SW480 (cell line): ENCODE results near the gene FOXO3.
A peak's percentile ranks its signal among the peaks of the same experiment; 100 is the strongest.
"Not testable (repeated sequence)": the region's sequence is repeated elsewhere in the genome, so short reads cannot be mapped to it uniquely, and the experiment has no call there.

Experiments used
- DNase-seq: peaks from one replicate; pipeline ENCODE4 v3.0.0-alpha.2; 2016; ENCODE audit warnings: low spot score

The FOXO3 gene

DNA sequence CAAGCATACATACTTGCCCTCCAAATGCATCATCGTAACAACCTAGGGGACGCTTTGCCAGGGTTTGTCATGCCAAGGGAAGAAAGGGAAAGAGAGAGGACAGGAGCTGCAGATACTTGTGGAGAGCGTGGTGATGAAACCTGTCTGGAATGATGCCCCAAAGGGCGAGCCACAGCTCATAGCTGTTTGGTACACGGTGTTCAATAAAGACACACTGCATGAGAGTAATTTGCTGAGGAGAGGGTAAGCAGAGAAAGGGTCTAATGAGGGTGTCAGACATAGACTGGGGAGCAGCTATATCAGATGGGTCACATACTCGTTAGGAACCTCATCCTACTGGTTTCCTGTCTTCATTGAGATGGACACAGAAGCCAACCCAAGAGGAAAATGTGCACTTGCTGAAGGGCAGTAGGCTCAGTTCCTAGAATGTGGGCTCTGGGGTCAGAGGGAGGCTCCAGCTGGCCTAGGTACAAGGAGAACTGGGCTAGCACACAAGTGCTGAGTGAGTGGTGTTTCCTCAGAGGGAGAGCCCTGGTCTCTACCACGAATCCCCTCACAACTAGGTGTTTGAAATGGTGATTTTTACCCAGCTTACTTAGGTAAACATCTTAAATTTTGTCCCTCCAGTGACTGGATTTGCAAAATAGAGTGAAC, 5.2 kb upstream of the FOXO3 start:
- DNase-seq = no peak

DNA sequence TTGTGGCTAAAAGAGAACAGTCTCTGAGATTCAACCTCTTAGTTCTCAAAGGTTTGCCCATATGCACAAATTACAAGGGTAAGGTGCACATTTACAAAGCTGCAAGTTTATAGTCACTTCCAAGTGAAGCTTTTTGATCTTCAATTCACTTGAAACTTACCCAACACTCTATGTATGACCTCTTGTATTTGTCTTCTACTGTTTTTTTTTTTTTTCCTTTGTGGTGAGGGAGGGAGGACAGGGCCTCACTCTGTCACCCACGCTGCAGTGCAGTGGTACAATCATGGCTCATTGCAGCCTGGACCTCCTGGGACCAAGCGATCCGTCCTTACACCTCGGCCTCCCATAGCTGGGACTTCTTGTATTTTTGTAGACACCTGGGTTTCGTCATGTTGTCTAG, 4.5 kb upstream of the FOXO3 start:
- DNase-seq = no peak

DNA sequence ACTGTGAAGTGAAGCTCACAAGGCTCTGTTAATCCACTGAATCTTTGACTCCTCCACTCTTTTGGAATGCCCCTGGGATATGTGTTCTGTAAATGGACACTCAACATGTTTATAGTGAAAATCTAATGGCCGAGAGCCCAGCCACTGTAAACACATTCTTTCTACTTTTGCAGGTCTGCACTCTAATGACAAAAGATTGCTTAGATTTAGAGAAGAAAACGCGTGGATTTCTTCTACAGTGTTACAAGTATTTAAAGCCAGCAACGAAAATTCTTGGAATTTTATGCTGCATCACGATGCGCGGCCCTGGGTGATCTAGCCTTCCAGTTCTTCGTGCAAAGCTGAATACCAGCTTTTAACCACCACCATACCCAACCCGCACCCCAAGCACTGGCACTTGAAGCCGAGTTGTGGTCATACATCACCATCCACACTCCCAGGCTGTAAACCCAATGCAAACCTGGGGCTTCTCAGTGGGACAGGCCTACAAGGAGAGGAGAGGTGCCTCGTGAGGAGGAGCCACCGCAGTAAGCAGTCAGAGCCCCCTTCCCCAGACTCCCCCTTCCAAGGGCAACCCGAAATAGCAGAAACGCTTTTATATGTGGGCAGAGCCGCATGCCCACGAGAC, 3.7 kb upstream of the FOXO3 start:
- DNase-seq = peak; percentile 4

DNA sequence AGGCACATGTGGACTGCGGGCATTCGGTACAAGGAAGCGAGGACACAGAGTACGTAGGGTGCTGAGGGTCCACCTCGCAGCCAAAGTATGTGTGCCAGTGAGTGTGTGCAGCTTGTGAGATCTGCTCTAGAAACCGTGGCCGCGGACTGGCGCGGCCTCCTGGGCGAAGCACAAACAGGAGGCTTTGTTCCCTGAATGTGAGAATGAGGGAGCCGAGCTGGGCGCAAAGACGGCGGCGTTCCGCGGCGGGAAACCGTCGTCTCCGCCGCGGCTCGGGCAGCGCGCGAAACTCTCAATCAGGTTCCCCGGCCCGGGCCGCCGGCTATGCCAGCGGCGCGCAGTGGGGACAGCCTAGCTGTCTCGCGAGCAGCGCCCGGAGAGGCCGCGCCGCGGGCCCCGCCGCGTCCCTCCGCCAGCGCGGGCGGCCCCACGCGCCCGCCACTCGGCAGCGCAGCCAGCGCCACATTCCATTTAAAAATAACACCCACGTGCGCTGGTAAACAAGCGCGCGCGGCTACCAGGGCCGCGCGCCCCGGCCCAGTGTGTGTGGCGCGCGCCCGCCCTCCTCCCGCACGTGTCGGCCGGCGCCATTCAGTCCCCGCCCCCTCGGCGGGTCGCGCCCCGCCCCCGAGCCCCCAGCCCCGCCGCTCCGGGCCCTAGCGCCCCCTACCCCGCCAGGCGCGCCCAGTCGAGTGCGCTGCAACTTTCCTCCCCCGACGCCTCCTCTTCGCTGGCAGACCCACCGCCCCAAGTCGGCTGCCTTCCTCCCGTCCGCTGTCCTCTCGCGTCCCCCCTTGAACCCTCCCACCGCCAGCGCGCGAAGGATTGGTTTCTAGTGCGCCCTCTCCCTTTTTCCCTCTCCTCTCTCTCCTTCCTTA, 3.0 kb upstream of the FOXO3 start:
- DNase-seq = peak; percentile 66

DNA sequence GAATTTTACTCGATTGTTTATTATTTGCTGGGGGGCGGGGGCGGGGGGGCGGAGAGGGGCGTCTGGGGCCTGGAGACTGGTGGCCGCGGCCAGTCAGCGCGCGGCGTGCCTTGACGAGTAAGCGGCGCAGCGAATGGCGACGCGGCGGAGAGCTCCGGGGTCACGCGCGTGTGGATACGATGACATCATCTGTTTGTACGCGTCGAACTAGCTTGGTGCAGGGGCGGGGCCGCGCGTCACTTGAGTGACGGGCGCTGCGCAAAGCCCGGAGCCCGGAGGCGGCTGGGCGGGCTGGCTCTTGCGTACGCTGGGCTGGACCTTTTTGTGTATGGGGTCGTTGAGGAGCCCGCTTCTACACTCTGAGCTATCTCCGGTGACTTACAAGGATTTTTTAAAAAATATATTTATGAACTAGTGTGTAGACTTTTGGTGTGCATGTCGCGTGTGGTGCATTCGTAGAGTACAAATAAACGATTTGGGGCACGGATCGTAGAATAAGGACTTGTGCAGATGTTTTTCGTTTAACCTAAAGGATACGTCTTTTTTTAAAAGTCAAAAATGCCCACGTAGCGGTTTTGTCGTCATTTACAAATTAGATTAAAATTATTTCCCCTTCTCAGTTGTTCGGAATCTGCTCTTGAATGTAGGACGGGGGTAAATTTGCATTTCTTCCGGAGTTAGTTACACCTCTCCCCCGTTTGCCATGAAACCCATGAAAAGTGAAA, 2.2 kb upstream of the FOXO3 start:
- peak; percentile 96 for DNase-seq

DNA sequence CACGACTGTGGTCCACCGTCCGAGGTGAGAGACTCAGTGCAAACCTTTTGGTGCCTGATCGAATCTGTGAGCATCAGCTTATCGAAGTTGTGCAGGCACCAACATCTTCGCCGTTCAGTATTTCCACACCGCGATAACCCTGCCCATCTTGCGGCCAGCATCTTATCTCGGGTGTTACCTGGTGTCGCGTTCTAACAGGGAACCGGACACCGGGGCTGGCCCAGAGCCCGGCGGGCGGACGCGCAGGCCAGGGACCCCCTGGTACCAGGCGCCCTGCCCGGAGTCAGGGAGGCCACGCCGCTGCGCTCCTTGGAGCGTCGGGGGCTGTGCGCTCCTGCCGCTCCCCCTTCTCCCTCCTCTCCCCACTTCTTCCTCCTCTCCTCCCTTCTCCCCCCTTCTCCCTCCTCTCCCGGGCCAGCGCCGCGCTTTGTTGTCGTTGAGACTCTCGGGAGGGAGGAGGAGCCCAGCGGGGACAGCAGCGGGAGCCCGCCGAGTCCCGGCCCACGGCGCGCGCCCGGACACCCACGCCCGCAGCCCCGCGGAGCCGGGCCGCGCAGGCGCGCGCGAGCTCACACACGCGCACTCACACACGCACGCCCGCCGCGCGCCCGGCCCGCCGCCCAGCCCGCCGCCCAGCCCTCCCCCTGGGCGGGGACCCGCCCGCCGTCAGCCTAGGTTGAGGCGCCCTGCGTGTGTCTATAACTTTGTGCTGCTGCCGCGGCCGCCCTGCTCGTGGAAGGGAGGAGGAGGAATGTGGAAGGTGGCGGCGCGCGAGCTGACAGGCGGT, 1.4 kb upstream of the FOXO3 start:
- peak; percentile 80 for DNase-seq

DNA sequence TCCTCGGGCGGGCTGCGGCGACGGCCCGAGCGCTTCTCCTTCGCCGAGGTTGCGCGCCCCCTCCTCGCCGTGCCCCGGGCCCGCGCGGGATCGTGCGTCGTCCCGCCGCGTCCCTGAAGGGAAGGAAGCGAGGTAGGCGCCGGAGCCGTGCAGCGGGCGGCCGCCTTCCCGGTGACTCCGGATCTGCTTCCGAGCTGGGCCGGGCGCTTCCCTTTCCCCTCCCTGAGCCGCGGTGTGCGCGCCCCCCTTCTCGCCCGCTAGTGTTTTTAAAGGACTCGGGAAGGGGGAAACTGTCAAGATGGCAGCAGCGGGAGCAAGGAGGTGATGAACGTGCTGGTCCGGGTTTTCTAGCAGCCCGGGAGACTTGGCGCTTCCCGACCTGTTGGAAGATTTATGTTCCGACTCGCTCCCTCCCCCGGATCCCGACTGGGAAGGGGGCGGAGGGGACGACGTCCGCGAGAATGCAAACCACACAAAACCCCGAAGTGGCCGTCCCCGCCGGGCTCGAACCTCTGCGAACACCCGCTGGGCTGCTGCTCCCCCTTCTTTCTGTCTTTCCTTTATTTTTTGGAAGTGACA, 744 bp upstream of the FOXO3 start:
- peak; percentile 71 for DNase-seq

DNA sequence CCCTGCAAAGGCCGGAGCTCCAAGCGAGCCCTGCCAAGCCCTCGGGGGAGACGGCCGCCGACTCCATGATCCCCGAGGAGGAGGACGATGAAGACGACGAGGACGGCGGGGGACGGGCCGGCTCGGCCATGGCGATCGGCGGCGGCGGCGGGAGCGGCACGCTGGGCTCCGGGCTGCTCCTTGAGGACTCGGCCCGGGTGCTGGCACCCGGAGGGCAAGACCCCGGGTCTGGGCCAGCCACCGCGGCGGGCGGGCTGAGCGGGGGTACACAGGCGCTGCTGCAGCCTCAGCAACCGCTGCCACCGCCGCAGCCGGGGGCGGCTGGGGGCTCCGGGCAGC, 561 bp downstream of the FOXO3 start:
- not testable (repeated sequence) for DNase-seq

DNA sequence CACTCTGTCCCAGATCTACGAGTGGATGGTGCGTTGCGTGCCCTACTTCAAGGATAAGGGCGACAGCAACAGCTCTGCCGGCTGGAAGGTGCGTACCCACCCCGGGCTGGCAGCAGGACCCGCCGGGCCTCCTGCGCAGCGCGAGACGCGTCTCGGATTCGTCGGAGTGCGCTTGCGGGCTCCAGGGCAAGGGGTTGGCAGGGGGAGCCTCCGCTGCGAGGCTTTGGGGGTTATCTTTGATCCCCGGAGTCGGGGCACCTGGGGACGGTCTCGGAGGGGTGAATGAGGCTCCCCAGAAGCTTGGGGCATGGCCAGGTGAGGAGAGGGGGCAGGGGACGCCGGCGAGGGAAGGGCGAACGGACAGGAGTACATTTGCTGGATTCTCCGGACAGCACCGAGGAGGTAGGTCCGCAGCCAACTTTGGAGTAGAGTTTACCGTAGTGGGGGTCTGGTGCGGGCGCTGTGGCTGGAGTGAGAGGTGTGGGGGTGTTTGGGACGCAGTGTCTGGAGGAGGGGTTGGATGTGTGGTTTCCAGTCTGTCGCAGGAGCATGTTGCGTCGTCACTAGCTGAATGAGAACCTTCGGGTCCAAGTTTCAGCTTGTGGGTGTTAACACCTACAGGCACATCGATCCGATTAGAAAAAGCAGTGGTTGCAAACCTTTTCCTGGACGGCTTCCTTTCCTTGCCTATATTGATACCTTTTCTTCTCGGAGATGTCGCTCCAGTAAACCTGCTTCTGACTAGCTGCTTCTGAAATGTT, 1.2 kb downstream of the FOXO3 start:
- peak; percentile 42 for DNase-seq

DNA sequence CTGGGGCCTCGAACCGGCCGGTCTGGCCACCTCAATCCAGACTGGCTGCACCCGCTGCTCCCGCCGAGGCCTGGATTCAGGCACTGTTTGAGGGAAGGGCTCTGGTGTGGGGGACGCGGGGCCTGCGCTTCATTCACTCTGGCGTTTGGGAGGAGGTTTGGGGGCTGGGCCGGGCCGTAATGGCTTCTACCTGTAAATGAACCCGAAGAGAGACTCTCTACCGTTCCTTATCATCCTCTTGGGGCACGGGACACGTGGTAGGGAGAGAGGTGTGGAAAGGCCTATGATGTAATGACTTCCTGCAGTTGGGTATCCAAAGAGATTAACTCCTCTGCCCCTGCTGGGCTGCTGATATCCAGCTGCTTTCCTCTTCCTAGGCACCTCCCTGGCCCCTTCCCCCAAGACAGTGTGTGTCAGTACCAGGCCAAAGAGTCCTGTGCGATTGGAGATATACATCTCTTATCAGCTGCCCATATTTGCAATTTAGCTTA, 1.8 kb downstream of the FOXO3 start:
- DNase-seq = peak; percentile 91

DNA sequence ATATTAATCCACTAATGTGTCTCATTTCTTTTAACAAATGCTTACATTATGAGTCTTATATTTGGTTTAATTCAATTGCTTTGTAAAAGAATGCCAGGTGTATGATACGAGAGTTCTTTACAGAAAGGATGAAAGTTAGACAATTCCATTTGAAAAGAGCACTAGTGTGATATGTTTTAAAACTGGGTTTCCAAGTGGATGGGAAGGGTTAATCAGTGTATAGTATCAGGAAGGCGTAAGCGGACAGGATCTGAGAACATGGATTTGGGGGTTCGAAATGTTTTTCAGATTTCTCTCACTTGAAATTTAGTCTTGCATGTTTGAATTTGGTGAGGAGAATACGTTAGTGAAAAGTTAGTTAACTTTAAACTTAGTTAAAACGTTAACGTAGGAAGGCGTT, 2.6 kb downstream of the FOXO3 start:
- DNase-seq = no peak

DNA sequence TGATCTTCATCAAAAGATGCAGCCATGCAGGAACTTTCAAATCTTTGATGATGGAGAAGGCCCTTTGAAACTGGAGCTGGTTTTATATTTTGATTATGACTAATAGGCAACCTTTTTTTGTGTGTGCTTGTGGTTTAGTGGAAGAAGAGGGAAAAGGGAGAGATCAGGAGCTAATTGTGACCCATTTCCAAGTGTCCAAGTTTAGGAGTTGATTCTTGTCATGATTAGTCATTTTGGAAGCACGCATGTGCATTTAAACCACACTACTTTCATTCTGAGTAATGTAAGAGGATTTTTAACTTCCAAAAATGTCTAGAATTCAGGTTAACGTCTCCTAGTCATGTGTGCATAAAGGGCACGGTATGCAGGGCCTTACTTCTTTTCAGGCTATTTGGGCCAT, 3.5 kb downstream of the FOXO3 start:
- DNase-seq = peak; percentile 86

DNA sequence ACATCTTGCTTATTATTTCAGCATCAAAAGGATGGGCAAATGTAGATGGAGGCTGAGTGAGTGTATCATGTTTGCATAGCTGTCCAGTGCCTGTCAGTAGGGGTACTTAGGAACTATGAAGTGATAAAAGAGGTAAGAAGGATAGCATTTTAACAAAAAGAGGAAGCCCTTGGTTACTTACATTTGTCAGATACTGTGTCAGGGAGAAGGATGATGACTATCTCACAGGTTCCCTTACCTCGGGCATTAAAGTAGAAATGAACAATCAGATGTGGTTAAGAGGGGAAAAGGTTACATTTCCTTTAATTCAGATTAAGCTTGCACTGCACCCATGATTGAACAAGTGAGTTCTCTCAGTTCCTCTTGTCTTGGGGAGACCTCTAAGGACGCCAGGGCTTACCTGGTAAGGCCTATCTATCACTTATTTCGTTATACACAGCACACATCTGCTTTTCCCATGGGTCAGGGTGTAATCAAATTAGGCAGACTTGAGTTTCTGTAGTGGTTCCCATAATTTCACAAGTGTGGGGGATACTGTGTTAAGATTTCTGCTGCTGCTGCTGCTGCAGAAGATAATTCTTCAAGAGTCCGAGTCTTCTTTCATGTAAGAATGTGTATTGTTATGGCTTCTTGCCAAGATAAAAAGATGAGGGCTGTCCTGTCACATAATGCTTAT, 4.5 kb downstream of the FOXO3 start:
- no peak for DNase-seq

DNA sequence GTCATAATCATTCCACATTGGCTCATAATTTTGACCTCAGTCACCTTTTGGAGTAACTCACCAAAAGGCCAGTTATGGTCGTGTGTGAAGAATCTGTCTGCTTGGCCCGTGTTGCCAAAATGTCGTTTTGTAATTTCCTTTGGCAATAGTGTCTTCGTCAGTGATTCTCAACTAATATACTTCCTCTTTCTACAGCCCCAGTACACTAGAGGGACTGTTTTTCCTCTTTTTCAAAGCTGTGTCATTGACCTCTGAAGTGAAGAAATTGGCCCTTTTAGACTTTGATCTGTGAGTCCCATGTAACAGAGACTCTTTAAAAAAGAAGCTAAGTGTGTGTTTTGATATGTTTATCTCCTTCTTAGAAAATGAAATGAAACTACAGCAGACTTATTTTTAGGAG, 5.2 kb downstream of the FOXO3 start:
- no peak for DNase-seq

DNA sequence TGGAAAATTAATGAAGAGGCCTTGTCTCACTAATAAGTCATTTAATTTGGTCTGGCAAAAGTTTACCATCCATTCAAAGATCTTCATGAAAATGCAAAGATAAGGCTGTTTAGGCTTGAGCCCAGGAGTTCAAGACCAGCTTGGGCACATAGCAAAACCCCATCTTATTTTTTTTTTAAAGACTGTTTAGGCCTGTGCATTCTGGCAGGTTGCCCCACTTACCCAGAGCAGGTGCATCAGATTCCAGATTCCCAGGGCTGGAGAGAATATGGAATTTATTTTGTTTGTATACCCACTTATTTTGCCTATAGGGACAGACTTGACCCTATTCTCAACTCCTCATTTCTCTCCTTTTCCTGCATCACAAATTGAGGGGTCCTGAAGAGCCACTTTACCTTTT, 5.7 kb downstream of the FOXO3 start:
- no peak for DNase-seq

DNA sequence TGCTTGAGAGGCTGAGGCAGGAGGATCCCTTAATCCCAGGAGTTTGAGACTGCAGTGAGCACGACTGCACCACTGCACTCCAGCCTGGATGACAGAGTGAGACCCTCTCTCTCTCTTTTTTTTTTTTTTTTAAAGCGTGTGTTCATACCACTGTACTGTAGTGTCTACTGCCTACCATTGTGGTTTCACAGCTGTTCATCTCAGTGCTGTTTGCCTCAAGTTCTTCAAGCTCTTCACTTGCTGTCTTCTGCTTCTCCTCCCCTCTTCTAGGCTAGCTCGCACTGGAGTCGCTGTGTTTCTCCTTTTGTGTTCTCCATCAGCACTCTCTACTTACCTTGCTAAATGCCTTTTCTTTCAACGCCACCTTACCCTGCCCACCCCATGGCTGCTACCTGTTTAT, 7.4 kb downstream of the FOXO3 start:
- no peak for DNase-seq

DNA sequence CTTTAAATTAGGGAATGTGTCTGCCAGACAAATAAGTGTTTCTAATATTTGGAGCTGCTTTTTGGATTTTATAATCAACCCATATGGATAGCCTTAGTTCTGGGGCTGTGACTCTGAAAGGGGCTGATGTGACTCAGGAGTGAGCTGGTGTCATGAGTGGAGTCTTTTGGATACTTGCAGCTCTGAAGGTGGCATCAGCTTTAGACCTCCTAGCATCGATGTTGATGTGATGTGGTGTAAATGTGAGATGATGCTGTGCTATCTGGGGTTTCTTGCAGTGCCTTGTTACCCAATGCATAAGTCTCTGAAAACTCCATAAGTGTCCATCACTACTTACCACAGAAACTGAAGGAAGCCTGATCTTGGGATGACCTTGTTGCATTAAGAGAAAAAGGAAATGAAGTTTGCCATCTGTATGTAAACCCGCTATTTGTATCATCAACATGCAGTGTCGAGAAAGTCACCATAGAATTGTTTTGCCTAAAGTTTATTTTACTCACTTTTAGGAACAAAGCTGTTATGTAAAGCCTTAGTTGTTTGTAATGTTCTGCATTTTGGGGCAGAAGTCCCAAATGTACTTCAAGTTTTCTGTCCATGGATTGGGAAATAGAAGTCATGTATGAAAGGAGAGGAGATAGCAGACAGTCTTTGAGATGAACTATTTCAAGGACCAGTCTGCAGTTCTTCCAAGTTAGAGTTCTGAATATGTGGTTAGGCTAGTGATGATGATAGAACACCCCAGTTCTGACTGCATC, 8.0 kb downstream of the FOXO3 start:
- no peak for DNase-seq

DNA sequence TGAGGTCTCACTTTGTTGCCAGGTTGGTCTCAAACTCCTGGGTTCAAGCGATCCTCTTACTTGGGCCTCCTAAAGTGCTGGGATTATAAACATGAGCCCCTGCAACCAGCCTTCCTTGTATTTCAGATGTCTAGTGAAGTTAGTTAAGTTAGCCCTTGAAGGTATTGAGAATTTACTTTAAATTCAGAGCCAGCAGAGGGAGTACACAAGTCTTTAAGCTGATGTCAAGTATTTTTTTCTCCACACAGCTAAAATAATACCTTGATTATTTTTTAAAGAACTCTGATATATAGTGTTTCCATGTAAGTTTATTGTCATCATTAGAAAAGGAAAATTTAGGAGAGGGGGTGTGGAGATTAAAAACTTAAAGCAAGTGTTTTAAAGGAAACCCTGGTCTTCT, 9.8 kb downstream of the FOXO3 start:
- no peak for DNase-seq

DNA sequence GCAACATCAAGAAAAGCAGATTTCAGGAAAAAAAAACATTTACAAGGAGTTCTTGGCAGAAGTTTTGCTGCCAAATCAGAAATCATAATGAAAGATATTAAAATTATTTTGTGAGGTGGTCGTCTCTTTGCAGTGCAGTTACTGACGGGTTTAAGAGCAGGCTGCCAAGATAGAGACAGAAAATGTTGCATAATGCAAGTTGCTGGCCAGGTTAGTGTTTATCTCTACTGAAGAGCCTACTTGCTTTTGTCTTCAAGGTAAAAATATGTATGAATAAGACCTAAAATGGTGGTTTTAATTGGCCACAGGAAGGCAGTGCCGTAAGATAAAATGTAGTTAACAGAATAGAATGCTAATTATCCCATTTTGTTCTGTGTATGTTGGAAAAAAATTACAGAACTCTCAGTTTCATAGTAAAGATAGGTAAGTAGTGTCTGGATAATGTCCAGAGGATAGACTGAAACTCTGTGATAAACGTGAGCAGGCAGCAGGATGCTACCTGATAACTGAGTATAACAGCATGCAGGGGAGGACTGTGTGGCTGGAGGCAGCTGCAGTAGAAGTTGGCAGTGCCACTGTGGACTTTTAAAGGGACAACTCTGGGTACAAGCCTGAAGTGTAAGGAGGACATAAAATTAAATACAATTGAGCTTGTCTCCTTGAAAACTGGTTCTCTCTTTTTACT, 13.9 kb downstream of the FOXO3 start:
- DNase-seq = no peak
